AG09309 (cell line): ENCODE data around the gene TM4SF4.

Experiments used
- DNase-seq: peaks from one replicate; pipeline ENCODE4 v3.0.0-alpha.2; 2010; ENCODE audit warnings: low read depth
- H3K4me3 ChIP-seq: 2 replicates; pipeline ENCODE4 v1.5.1; 2011; ENCODE audit warnings: mild to moderate bottlenecking, low read depth, low read length, moderate library complexity; ENCODE audit not compliant: control insufficient read depth
- CTCF ChIP-seq: IDR thresholded peaks from 2 replicates; pipeline ENCODE4 v1.5.1; 2011; ENCODE audit warnings: mild to moderate bottlenecking, low read depth, low read length, inconsistent platforms; ENCODE audit not compliant: insufficient read depth, control insufficient read depth; ENCODE audit errors: missing control alignments

Gene TM4SF4

GRCh38 chr3:149489060-149489690 lies 14.7 kb downstream of the TM4SF4 start:
- TF ChIP-seq CTCF: peak; percentile 70
- H3K4me3 ChIP-seq: no peak overlapping the region
- DNase-seq: no peak

- no peak for DNase-seq
- no peak for TF ChIP-seq CTCF
- no peak overlapping the region for H3K4me3 ChIP-seq
Observed at GRCh38 chr3:149490260-149490971, 15.9 kb downstream of the TM4SF4 start.

- no peak for TF ChIP-seq CTCF
- H3K4me3 ChIP-seq: no peak overlapping the region
- DNase-seq: no peak
Observed at GRCh38 chr3:149493315-149494021, 19.0 kb downstream of the TM4SF4 start.

GRCh38 chr3:149494022-149494758 lies 19.7 kb downstream of the TM4SF4 start:
- TF ChIP-seq CTCF: peak; percentile 92
- DNase-seq: no peak
- H3K4me3 ChIP-seq: no peak overlapping the region

- no peak for DNase-seq
- no peak for TF ChIP-seq CTCF
- no peak overlapping the region for H3K4me3 ChIP-seq
Observed at GRCh38 chr3:149494759-149495580, 20.5 kb downstream of the TM4SF4 start.
